HepG2 (cell line): Measurements from ENCODE around the gene DLST. TPM values are rescaled to one million over a fixed set of nuclear protein-coding genes. Genes with fewer than 3 reads are reported as not detected.
A peak's percentile ranks its signal among the peaks of the same experiment; 100 is the strongest.

Experiments
- ATF3 ChIP-seq: sonication (generic); formaldehyde crosslinking; IDR thresholded peaks from 2 replicates; pipeline ENCODE4 v1.4.0; 2020; ENCODE audit warnings: missing genetic modification reagents
- CBFB ChIP-seq: sonication (generic); formaldehyde crosslinking; IDR thresholded peaks from 2 replicates; pipeline ENCODE4 v1.4.0; 2020; ENCODE audit warnings: missing genetic modification reagents
- HMGA1 ChIP-seq: sonication (generic); formaldehyde crosslinking; conservative IDR thresholded peaks from 2 replicates; pipeline ENCODE4 v1.4.0; 2020; ENCODE audit warnings: missing genetic modification reagents
- JUN ChIP-seq: sonication (generic); formaldehyde crosslinking; IDR thresholded peaks from 2 replicates; pipeline ENCODE4 v1.4.0; 2020; ENCODE audit warnings: mild to moderate bottlenecking, missing genetic modification reagents
- KAT8 ChIP-seq: IDR thresholded peaks from 2 replicates; pipeline ENCODE4 v1.6.1; 2016; ENCODE audit warnings: missing genetic modification reagents, missing compliant biosample characterization
- MAF1 ChIP-seq: sonication (generic); formaldehyde crosslinking; IDR thresholded peaks from 2 replicates; pipeline ENCODE4 v1.5.0; 2020; ENCODE audit warnings: missing genetic modification reagents, borderline replicate concordance
- MBNL3 ChIP-seq: fragments of 250-450 bp; sonication (Bioruptor Pico); conservative IDR thresholded peaks from 2 replicates; pipeline ENCODE4 v1.8.0; 2022; ENCODE audit warnings: mild to moderate bottlenecking, inconsistent platforms
- NFE2L1 ChIP-seq: sonication (generic); formaldehyde crosslinking; IDR thresholded peaks from 2 replicates; pipeline ENCODE4 v1.4.0; 2020; ENCODE audit warnings: missing genetic modification reagents, mild to moderate bottlenecking, borderline replicate concordance
- SIX4 ChIP-seq: sonication (generic); formaldehyde crosslinking; IDR thresholded peaks from 2 replicates; pipeline ENCODE4 v1.4.0; 2020; ENCODE audit warnings: missing genetic modification reagents
- SMAD9 ChIP-seq: sonication (generic); formaldehyde crosslinking; IDR thresholded peaks from 2 replicates; pipeline ENCODE4 v1.5.1; 2020; ENCODE audit warnings: mild to moderate bottlenecking, missing genetic modification reagents
- SP5 ChIP-seq: IDR thresholded peaks from 2 replicates; pipeline ENCODE4 v1.6.1; 2016; ENCODE audit warnings: low read depth, borderline replicate concordance
- ZBTB10 ChIP-seq: sonication (generic); formaldehyde crosslinking; IDR thresholded peaks from 2 replicates; pipeline ENCODE4 v1.4.0; 2020; ENCODE audit warnings: missing genetic modification reagents, borderline replicate concordance
- ZEB1 ChIP-seq: IDR thresholded peaks from 2 replicates; pipeline ENCODE4 v1.6.1; 2012; ENCODE audit warnings: mild to moderate bottlenecking, low read depth, inconsistent platforms; ENCODE audit not compliant: insufficient replicate concordance
- ZKSCAN1 ChIP-seq: fragments of 150-350 bp; IDR thresholded peaks from 2 replicates; pipeline ENCODE4 v1.6.1; 2014; ENCODE audit warnings: low read length
- ZNF18 ChIP-seq: sonication (generic); formaldehyde crosslinking; IDR thresholded peaks from 2 replicates; pipeline ENCODE4 v1.8.0; 2022; ENCODE audit warnings: mild to moderate bottlenecking, missing genetic modification reagents; ENCODE audit not compliant: insufficient replicate concordance
- ZNF264 ChIP-seq: sonication (generic); formaldehyde crosslinking; IDR thresholded peaks from 2 replicates; pipeline ENCODE4 v1.4.0; 2020; ENCODE audit warnings: missing genetic modification reagents
- ZNF800 ChIP-seq: sonication (generic); formaldehyde crosslinking; IDR thresholded peaks from 2 replicates; pipeline ENCODE4 v1.4.0; 2020; ENCODE audit warnings: missing genetic modification reagents
- ZSCAN20 ChIP-seq: sonication (generic); formaldehyde crosslinking; IDR thresholded peaks from 2 replicates; pipeline ENCODE4 v1.4.0; 2020; ENCODE audit warnings: missing genetic modification reagents, mild to moderate bottlenecking, borderline replicate concordance
- polyA plus RNA-seq, 8 experiments: library from polyadenylated mRNA; depleted of rRNA in 3 of 8; stranded (reverse) in 7 of 8; unstranded in 1 of 8; fragments of >200 nt; fragmentation: Illumina TruSeq in 4 of 8; extraction: Trizol in 4 of 8; gene quantifications; 2 replicates each; pipeline versions ENCODE4 v1.2.1 to v1.2.3, GENCODE V29; 2011 to 2016; ENCODE audit warnings: low read depth in 4 of 8, missing spikeins in 1 of 8, mixed read lengths in 1 of 8; ENCODE audit not compliant: insufficient read depth in 1 of 8
- total RNA-seq, 5 experiments: library from RNA; depleted of rRNA; stranded (reverse); fragments of >200 nt; fragmentation: Illumina TruSeq; extraction: Trizol; gene quantifications; 2 replicates each; pipeline ENCODE4 v1.2.3, GENCODE V29; 2016; ENCODE audit warnings: low read depth in 1 of 5
- TF ChIP-seq, protein P1 (sequence below): sonication (generic); formaldehyde crosslinking; IDR thresholded peaks from 2 replicates; pipeline ENCODE4 v1.5.1; 2020; ENCODE audit warnings: missing genetic modification reagents, mild to moderate bottlenecking, borderline replicate concordance
- TF ChIP-seq, protein P2 (sequence below): sonication (generic); IDR thresholded peaks from 2 replicates; pipeline ENCODE4 v1.6.1; 2016; ENCODE audit warnings: low read depth, borderline replicate concordance

DLST gene
- total and polyA plus RNA-seq, 2 of the 13 experiments (the other 11 are each of a cell fraction or from before 2014, with no cell fraction given), result 56.5 to 94.3 TPM

DNA sequence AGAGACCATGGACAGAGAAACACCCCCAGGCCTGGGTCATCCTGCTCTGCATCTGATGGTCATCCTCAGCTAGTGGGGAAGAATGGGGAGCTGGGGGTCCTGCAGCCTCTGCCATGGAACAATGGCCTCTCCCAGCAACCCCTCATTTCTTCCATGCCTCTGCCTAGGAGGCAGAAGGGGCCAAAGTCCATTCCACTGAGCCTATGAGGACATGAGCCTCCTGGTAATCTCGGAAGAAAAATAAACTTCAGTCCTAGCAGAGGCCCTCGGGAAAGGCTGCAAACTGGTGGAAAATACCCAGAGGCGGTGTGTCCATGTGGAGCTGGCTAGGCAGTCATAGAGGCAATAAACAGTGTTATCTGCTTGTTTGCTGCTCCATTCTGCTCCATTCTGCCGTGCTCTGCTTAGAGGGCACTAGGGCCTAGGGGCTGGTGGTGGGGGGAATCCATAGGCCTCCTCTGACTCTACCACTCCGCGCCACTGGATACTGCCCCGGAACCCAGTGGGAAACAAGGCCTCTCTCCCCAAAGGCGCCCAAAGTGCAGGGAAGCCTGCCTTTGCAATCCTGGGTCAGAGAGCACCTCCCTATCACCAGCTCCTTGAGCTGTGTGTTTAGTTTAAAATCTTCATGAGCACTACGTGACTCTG lies 69.2 kb downstream of the DLST start (continued):
- TF ChIP-seq ZNF18 (CRISPR knock-in tag), result peak; percentile 11
- TF ChIP-seq ZNF800 (CRISPR knock-in tag), result no peak
- no peak for TF ChIP-seq ZBTB10 (CRISPR knock-in tag)
- no peak for TF ChIP-seq HMGA1 (CRISPR knock-in tag)
- TF ChIP-seq, protein P1, sequence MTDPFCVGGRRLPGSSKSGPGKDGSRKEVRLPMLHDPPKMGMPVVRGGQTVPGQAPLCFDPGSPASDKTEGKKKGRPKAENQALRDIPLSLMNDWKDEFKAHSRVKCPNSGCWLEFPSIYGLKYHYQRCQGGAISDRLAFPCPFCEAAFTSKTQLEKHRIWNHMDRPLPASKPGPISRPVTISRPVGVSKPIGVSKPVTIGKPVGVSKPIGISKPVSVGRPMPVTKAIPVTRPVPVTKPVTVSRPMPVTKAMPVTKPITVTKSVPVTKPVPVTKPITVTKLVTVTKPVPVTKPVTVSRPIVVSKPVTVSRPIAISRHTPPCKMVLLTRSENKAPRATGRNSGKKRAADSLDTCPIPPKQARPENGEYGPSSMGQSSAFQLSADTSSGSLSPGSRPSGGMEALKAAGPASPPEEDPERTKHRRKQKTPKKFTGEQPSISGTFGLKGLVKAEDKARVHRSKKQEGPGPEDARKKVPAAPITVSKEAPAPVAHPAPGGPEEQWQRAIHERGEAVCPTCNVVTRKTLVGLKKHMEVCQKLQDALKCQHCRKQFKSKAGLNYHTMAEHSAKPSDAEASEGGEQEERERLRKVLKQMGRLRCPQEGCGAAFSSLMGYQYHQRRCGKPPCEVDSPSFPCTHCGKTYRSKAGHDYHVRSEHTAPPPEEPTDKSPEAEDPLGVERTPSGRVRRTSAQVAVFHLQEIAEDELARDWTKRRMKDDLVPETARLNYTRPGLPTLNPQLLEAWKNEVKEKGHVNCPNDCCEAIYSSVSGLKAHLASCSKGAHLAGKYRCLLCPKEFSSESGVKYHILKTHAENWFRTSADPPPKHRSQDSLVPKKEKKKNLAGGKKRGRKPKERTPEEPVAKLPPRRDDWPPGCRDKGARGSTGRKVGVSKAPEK, result no peak
- TF ChIP-seq ZEB1, result peak; percentile 19
- TF ChIP-seq, protein P2, sequence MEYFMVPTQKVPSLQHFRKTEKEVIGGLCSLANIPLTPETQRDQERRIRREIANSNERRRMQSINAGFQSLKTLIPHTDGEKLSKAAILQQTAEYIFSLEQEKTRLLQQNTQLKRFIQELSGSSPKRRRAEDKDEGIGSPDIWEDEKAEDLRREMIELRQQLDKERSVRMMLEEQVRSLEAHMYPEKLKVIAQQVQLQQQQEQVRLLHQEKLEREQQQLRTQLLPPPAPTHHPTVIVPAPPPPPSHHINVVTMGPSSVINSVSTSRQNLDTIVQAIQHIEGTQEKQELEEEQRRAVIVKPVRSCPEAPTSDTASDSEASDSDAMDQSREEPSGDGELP, result no peak
- TF ChIP-seq ZSCAN20 (CRISPR knock-in tag), result no peak
- TF ChIP-seq ZNF264, result no peak
- TF ChIP-seq MAF1 (CRISPR knock-in tag), result 0 out of 2 replicates have a peak, but pooled peaks have one; percentile 46
- TF ChIP-seq KAT8 (CRISPR knock-in tag), result 0 out of 2 replicates have a peak, but pooled peaks have one; percentile 25
- TF ChIP-seq ATF3, result no peak
- no peak for TF ChIP-seq CBFB (CRISPR knock-in tag)
- no peak for TF ChIP-seq NFE2L1 (CRISPR knock-in tag)
- no peak for TF ChIP-seq ZKSCAN1
- no peak for TF ChIP-seq SP5
- TF ChIP-seq JUN (CRISPR knock-in tag), result no peak
- no peak for TF ChIP-seq SMAD9 (CRISPR knock-in tag)
- no peak for TF ChIP-seq MBNL3
- TF ChIP-seq SIX4, result peak; percentile 21; the same call in 1 of the 2 replicates
